C4-2B (cell line): Measurements from ENCODE around the gene OSBPL3.

Source experiments
- H3K27ac ChIP-seq: fragments of 450-650 bp; 2 replicates; pipeline ENCODE4 v1.5.1; 2017
- ZFX ChIP-seq: fragments of 450-650 bp; IDR thresholded peaks from 2 replicates; pipeline ENCODE4 v1.6.1; 2017
- TF ChIP-seq, protein P1 (sequence below): fragments of 450-650 bp; conservative IDR thresholded peaks from 2 replicates; pipeline ENCODE4 v1.5.1; 2017; ENCODE audit warnings: mild to moderate bottlenecking

Gene OSBPL3

DNA sequence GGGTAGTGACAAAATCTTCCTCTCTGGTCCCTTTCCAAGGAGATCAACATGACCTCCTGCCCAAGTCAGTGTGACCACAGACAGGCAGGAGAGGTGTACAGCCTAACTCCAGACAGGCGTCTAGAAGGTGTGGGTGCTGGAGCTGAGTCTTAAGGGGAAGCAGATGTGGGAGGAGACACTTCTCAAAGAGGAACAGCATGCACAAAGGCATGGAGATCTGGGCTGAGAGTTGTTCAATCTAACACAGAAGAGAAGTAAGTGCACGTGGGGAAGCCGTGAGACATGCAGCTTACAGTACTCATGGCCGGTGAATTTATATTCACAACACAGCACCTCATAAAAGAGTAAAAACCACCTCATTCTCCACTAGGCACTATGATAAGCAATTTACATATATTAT, 198.9 kb downstream of the OSBPL3 start:
- TF ChIP-seq ZFX = no peak
- TF ChIP-seq, protein P1, sequence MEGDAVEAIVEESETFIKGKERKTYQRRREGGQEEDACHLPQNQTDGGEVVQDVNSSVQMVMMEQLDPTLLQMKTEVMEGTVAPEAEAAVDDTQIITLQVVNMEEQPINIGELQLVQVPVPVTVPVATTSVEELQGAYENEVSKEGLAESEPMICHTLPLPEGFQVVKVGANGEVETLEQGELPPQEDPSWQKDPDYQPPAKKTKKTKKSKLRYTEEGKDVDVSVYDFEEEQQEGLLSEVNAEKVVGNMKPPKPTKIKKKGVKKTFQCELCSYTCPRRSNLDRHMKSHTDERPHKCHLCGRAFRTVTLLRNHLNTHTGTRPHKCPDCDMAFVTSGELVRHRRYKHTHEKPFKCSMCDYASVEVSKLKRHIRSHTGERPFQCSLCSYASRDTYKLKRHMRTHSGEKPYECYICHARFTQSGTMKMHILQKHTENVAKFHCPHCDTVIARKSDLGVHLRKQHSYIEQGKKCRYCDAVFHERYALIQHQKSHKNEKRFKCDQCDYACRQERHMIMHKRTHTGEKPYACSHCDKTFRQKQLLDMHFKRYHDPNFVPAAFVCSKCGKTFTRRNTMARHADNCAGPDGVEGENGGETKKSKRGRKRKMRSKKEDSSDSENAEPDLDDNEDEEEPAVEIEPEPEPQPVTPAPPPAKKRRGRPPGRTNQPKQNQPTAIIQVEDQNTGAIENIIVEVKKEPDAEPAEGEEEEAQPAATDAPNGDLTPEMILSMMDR = no peak
- no peak overlapping the region for H3K27ac ChIP-seq

DNA sequence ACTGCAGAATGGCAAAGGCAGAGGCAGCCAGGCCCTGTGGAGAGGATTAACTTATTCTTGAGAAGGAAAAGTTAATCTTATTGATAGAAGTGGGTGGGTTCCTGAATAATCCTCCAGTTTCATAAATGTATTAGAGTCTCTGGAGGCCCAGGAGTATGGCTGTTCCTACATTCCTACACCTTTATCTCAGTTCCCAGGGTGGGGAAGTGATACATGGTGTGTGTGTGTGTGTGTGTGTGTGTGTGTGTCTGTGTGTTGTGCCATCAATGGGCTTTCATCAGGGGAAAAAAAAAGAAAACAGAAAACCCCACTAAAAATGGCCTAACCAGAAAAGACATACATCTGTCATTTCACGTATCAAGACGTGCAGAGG, 200.7 kb downstream of the OSBPL3 start:
- H3K27ac ChIP-seq = no peak overlapping the region
- TF ChIP-seq, protein P1 = no peak
- no peak for TF ChIP-seq ZFX

DNA sequence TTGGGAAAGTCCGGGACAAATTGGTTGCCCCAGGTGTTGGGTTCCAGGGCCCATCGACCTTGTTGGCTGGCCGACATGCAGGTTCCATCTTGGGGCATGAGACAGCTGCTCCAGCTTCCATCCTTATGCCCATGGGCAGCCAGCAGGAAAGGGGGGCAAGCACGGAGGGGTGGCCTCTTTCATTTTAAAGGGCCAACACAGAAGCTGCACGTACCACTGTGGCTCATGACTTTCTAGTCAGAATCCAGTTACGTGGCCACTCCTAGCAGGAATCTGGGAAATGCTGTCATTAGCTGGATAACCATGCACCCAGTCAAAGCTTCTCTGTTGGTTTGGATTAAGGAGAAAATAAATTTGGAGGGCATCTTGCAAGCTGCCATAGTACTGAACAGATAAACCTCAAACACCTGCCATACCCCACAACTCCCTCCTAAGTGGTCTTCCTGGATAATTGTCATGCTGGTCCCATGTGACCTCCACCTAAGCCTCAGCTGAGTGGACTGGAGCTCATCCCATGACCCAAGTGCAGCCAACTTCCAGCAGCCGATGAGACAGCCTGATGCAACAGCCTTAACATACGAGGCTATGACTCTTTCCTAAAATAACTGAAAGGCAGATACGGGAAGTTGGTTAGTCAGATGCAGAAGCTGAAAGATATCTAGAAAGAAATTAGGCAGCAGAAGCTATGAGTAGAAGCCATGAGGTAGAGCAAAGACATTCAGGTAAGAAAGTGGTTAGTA, 201.3 kb downstream of the OSBPL3 start:
- TF ChIP-seq, protein P1 = no peak
- TF ChIP-seq ZFX = no peak
- H3K27ac ChIP-seq = no peak overlapping the region

DNA sequence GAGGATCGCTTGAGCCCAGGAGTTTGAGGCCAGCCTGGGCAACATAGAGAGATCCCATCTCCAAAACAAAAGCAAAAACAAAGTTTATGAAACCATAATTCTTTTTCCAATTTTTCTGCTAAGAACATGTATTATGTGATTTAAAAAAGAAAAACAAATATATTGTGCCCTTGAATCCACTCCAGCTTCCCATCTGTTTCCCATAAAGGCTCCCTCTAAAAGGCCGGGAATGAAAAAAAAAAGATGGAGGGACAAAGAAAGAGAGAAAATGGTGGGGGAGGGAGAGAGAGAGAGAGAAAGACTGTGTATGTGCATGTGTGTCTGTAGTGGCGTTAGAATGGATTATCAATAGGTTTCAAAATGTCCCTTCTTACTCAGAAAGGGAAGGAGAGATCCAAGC, 202.2 kb downstream of the OSBPL3 start:
- H3K27ac ChIP-seq = no peak overlapping the region

DNA sequence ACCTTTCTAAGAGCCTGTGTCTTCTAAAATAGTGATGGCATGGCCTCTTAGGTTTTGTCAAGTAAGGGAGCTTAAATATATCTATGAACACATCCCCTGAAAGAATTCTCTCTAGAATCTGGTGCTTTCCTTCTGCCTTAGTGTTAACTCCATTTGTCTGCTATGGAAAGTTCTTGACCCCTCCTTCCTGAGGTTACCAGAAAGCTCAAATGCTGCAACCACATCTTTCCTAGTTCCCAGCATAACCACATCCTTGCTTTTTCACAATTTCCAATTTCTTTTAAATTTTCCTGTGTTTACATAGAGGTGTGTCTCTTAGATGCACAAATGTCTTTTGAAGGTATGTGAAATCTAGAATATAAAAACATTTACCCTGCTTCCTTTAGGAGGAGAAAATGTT, 206.3 kb downstream of the OSBPL3 start:
- no peak overlapping the region for H3K27ac ChIP-seq
- TF ChIP-seq, protein P1 = no peak
- TF ChIP-seq ZFX = no peak

More for the DNA sequence above, 202.2 kb downstream of the OSBPL3 start:
- TF ChIP-seq, protein P1 = no peak
- no peak for TF ChIP-seq ZFX

DNA sequence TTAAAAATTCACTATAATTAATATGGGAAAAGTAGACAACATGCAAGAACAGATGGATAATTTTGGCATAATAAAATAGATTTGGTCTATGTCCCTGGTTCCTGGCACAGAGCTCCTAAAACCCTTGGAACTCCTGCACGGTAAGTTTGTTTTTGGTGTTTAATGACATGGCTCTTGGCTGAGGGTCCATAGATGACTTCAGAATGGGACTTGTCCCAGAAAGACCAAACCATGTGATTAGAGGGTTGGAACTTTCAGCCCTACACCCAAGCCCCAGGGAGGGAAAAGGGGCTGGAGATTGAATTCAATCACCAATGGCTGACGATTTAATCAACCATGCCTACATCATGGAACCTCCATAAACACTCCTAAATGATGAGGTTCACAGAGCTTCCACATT, 210.1 kb downstream of the OSBPL3 start:
- no peak overlapping the region; the same call in 1 of the 2 replicates for H3K27ac ChIP-seq
- TF ChIP-seq ZFX = no peak
- TF ChIP-seq, protein P1 = no peak

DNA sequence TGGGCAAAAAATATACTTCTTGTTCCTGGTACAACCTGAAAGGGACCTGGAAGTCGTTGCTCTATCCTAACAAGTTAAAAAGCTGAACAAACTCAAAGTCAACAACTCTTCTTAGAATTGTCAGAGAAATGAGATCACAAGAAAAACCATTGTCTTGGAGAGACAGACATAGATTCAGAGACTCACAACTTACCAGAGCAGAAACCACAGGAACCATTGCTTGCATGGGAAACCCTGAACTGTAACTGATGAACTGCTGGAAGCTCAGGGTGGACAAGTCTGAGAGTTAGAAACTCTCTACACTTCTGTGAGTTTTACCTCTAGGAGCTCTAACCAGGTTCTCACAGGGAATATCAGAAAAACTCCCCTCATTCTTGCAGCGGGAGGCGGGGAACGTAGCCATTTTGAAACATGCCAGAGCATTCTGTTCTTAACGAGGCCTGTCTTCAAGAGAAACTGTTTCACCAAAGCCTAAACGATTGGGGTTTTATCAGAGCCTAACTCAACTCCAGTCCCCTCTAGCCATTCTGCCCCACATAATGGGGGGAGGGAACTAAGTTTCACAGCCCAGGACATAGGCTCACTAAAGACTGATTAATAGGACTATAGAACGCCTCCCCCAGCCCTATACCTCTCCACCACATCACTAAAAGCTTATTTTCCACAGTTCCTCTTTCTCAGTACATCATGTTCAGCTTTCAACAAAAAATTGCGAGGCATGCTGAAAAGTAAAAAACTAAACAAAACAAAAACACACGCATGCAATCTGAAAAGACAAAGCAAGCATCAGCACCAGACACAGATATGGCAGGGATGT, 210.8 kb downstream of the OSBPL3 start:
- TF ChIP-seq, protein P1 = no peak
- no peak overlapping the region; the same call in 1 of the 2 replicates for H3K27ac ChIP-seq
